K562 (cell line): ENCODE measurements around the gene MATN1. TPM values are rescaled to one million over a fixed set of nuclear protein-coding genes. Genes with fewer than 3 reads are reported as not detected.

ENCODE experiments used
- ATAC-seq: fragments of 200-7000 bp; cut with Tn5 transposase; 3 replicates; pipeline ENCODE4 v1.9.1; 2020; ENCODE audit warnings: moderate library complexity
- BruUV-seq: library from RNA; stranded (reverse); fragments of 400-500 nt; replicated peaks from 2 replicates; lab custom pipeline; 2021; lab: Mats Ljungman, UMichigan
- CTCF ChIA-PET: fragments of 300-600 bp; formaldehyde crosslinking; extraction: SDS; loops from one replicate; lab custom pipeline; 2021; ENCODE audit warnings: low intra/inter-chr PET ratio; lab: Yijun Ruan, JAX
- POLR2A ChIA-PET: fragments of 300-600, 350-650 bp; sonication (Branson Sonifier 250); formaldehyde crosslinking; extraction: SDS; loops from one replicate; lab custom pipeline; 2021; ENCODE audit warnings: antibody characterized with exemption, inconsistent platforms; lab: Yijun Ruan, JAX
- DNase-seq, 4 experiments: peaks; one replicate each; pipeline versions ENCODE4 v3.0.0 to v3.0.0-alpha.2; 2011 to 2018; ENCODE audit warnings: low spot score in 3 of 4, mixed read lengths in 3 of 4; ENCODE audit errors: extremely low read depth in 1 of 4
- FAIRE-seq: peaks from 2 replicates; lab custom pipeline; 2011; peaks lifted over from hg19 to GRCh38; lab: Jason Lieb, UNC
- H2AFZ ChIP-seq: 2 replicates; pipeline ENCODE4 v1.6.0; 2011; ENCODE audit warnings: low read depth, low read length, control low read depth, inconsistent platforms
- H3K27ac ChIP-seq: fragments of 200-600 bp; 3 replicates; pipeline ENCODE4 v1.8.0; 2011; ENCODE audit warnings: low read depth, mild to moderate bottlenecking, control low read depth, inconsistent platforms, low read length, moderate library complexity, mixed read lengths; ENCODE audit errors: extremely low read depth
- H3K27me3 ChIP-seq, 2 experiments: fragments of 300-600 bp in 1 of 2; 2 replicates in 1 of 2; 3 replicates in 1 of 2; pipeline versions ENCODE4 v1.6.0 to v1.8.0; 2011; ENCODE audit warnings: inconsistent platforms in 2 of 2, low read length in 2 of 2, mild to moderate bottlenecking in 1 of 2, mixed read lengths in 1 of 2, moderate library complexity in 1 of 2; ENCODE audit not compliant: control insufficient read depth in 2 of 2, insufficient read depth in 2 of 2
- H3K36me3 ChIP-seq: fragments of 300-600 bp; 3 replicates; pipeline ENCODE4 v1.8.0; 2011; ENCODE audit warnings: mild to moderate bottlenecking, low read length, inconsistent platforms; ENCODE audit not compliant: control insufficient read depth, insufficient read depth
- H3K4me1 ChIP-seq, 2 experiments: fragments of 200-600 bp in 1 of 2; replicated peaks in 1 of 2; 2 replicates in 1 of 2; 3 replicates in 1 of 2; pipeline versions ENCODE4 v1.5.1 to v1.8.0; 2011; ENCODE audit warnings: inconsistent platforms in 2 of 2, low read length in 2 of 2, mild to moderate bottlenecking in 1 of 2, mixed read lengths in 1 of 2, moderate library complexity in 1 of 2; ENCODE audit not compliant: control insufficient read depth in 2 of 2, insufficient read depth in 2 of 2
- H3K4me2 ChIP-seq: 2 replicates; pipeline ENCODE4 v1.6.1; 2011; ENCODE audit warnings: low read length, control low read depth, inconsistent platforms, mixed read lengths; ENCODE audit not compliant: insufficient read depth
- H3K4me3 ChIP-seq: fragments of 200-600 bp; sonication (generic), shearing (Covaris generic); 2 replicates; pipeline ENCODE4 v1.5.1; 2016; ENCODE audit warnings: control low read depth, inconsistent platforms
- H3K79me2 ChIP-seq: fragments of 200-600 bp; 3 replicates; pipeline ENCODE4 v1.8.0; 2011; ENCODE audit warnings: low read length, inconsistent platforms; ENCODE audit not compliant: control insufficient read depth, insufficient read depth
- H3K9ac ChIP-seq, 2 experiments: 2 replicates each; pipeline versions ENCODE4 v1.6.0 to v1.6.1; 2011; ENCODE audit warnings: low read depth in 2 of 2, low read length in 2 of 2, control low read depth in 1 of 2, inconsistent platforms in 1 of 2, mild to moderate bottlenecking in 1 of 2, mixed read lengths in 1 of 2; ENCODE audit not compliant: insufficient read depth in 1 of 2
- H3K9me1 ChIP-seq: one replicate; pipeline ENCODE4 v1.6.0; 2011; ENCODE audit warnings: inconsistent platforms, mild to moderate bottlenecking, low read length, moderate library complexity; ENCODE audit not compliant: control insufficient read depth, insufficient read depth
- H3K9me3 ChIP-seq: replicated peaks from 2 replicates; pipeline ENCODE4 v1.5.1; 2011; ENCODE audit warnings: low read depth, low read length, inconsistent platforms; ENCODE audit not compliant: control insufficient read depth, insufficient read depth
- H4K20me1 ChIP-seq: replicated peaks from 2 replicates; pipeline ENCODE4 v1.6.1; 2011; ENCODE audit warnings: low read length, inconsistent platforms, mixed read lengths; ENCODE audit not compliant: control insufficient read depth, insufficient read depth
- C11orf30 ChIP-seq: fragments of 450-650 bp; IDR thresholded peaks from 2 replicates; pipeline ENCODE4 v1.6.1; 2016; ENCODE audit warnings: low read depth, mild to moderate bottlenecking
- CCAR2 ChIP-seq: fragments of 200-400 bp; formaldehyde crosslinking; IDR thresholded peaks from 2 replicates; pipeline ENCODE4 v1.6.1; 2017; ENCODE audit warnings: mild to moderate bottlenecking, low read depth, low read length
- DPF2 ChIP-seq: fragments of 450-650 bp; IDR thresholded peaks from 2 replicates; pipeline ENCODE4 v1.6.1; 2016
- FOXM1 ChIP-seq, 2 experiments: fragments of 450-650 bp in 1 of 2; sonication (generic) in 1 of 2; formaldehyde crosslinking in 1 of 2; IDR thresholded peaks; 2 replicates each; pipeline versions ENCODE4 v1.6.1 to v1.9.0; 2017 to 2022; ENCODE audit warnings: low read depth in 2 of 2, mild to moderate bottlenecking in 2 of 2, missing genetic modification reagents in 1 of 2, moderate library complexity in 1 of 2
- HMG20A ChIP-seq: fragments of 450-650 bp; formaldehyde crosslinking; conservative IDR thresholded peaks from 2 replicates; pipeline ENCODE4 v1.4.0; 2020; ENCODE audit warnings: mild to moderate bottlenecking, mixed read lengths
- HMG20B ChIP-seq: fragments of 250-450 bp; sonication (Bioruptor Pico); IDR thresholded peaks from 2 replicates; pipeline ENCODE4 v1.5.0; 2021; ENCODE audit warnings: mild to moderate bottlenecking
- JUND ChIP-seq, 2 experiments: IDR thresholded peaks; 2 replicates in 1 of 2; 3 replicates in 1 of 2; pipeline ENCODE4 v1.6.1; 2011; ENCODE audit warnings: borderline replicate concordance in 2 of 2, low read depth in 2 of 2, low read length in 2 of 2, improper control_type of control experiment in 1 of 2, missing biosample characterization in 1 of 2, missing genetic modification characterization in 1 of 2, missing genetic modification reagents in 1 of 2
- KLF16 ChIP-seq: IDR thresholded peaks from 2 replicates; pipeline ENCODE4 v1.6.1; 2016; ENCODE audit warnings: antibody characterized with exemption
- PYGO2 ChIP-seq: fragments of 450-650 bp; IDR thresholded peaks from 2 replicates; pipeline ENCODE4 v1.6.1; 2016; ENCODE audit warnings: mild to moderate bottlenecking, missing genetic modification characterization, moderate library complexity, missing compliant biosample characterization
- RBM25 ChIP-seq: fragments of 200-400 bp; formaldehyde crosslinking; IDR thresholded peaks from 2 replicates; pipeline ENCODE4 v1.6.1; 2018; ENCODE audit warnings: low read length, low read depth, moderate library complexity; ENCODE audit not compliant: severe bottlenecking
- STAT5B ChIP-seq: fragments of 250-450 bp; sonication (Bioruptor Pico); IDR thresholded peaks from 2 replicates; pipeline ENCODE4 v1.8.0; 2021; ENCODE audit warnings: mild to moderate bottlenecking, inconsistent platforms
- XRCC3 ChIP-seq: fragments of 450-650 bp; IDR thresholded peaks from 2 replicates; pipeline ENCODE4 v1.6.1; 2017; ENCODE audit warnings: mild to moderate bottlenecking, moderate library complexity
- ZFP36 ChIP-seq: fragments of 150-350 bp; IDR thresholded peaks from 2 replicates; pipeline ENCODE4 v1.6.1; 2018; ENCODE audit warnings: low read length, low read depth; ENCODE audit not compliant: partially characterized antibody
- ZNF41 ChIP-seq: fragments of 250-450 bp; sonication (Bioruptor Pico); conservative IDR thresholded peaks from 2 replicates; pipeline ENCODE4 v1.4.0; 2020; ENCODE audit warnings: mild to moderate bottlenecking
- ZNF696 ChIP-seq: fragments of 250-450 bp; sonication (Bioruptor Pico); conservative IDR thresholded peaks from 2 replicates; pipeline ENCODE4 v1.4.0; 2020; ENCODE audit warnings: mild to moderate bottlenecking, moderate library complexity
- WGBS: fragments of 100-300 bp; shearing (Covaris generic); methylation state at CpG from one replicate; pipeline ENCODE4 v1.1.6; 2016; ENCODE audit warnings: low coverage, mixed read lengths; ENCODE audit not compliant: insufficient coverage; ENCODE audit errors: missing lambda C conversion rate; 5-methylcytosine and 5-hydroxymethylcytosine counted together
- in situ Hi-C: fragments of 300-500 bp; cut with MboI; formaldehyde crosslinking; loops from 4 replicates; pipeline ENCODE4 v1.15.0; 2018; ENCODE audit warnings: inconsistent platforms, mixed read lengths
- intact Hi-C: fragments of 100-400 bp; cut with micrococcal nuclease; formaldehyde crosslinking; loops from 2 replicates; pipeline ENCODE4 v1.14.2; 2022
- polyA plus RNA-seq, 8 experiments: library from polyadenylated mRNA; depleted of rRNA in 4 of 8; stranded (reverse) in 5 of 8; unstranded in 3 of 8; fragments of >200 nt; fragmentation: Nextera tagmentation in 2 of 8; fragmentation: Illumina TruSeq in 1 of 8; extraction: Ambion mirVana in 2 of 8; extraction: Trizol in 1 of 8; gene quantifications; 2 replicates each; pipeline versions ENCODE4 v1.2.1 to v1.2.3, GENCODE V29; 2011 to 2014; ENCODE audit warnings: inconsistent platforms in 1 of 8, missing spikeins in 1 of 8
- total RNA-seq, 7 experiments: library from RNA; depleted of rRNA in 6 of 7; stranded (reverse); fragments of >200 nt in 6 of 7; fragmentation: Illumina TruSeq in 2 of 7; extraction: Trizol in 2 of 7; gene quantifications; 2 replicates each; pipeline versions ENCODE4 v1.2.1 to v1.2.3, GENCODE V29; 2011 to 2021; ENCODE audit warnings: low replicate concordance in 1 of 7
- TF ChIP-seq, protein P1 (sequence below): fragments of 250-450 bp; sonication (Bioruptor Pico); IDR thresholded peaks from 2 replicates; pipeline ENCODE4 v1.8.0; 2021; ENCODE audit warnings: moderate library complexity, mild to moderate bottlenecking, inconsistent platforms
- TF ChIP-seq, protein P2 (sequence below): fragments of 200-400 bp; formaldehyde crosslinking; IDR thresholded peaks from 2 replicates; pipeline ENCODE4 v1.6.1; 2017; ENCODE audit warnings: mild to moderate bottlenecking, low read depth, low read length, moderate library complexity
- TF ChIP-seq, protein P3 (sequence below): fragments of 250-450 bp; sonication (Bioruptor Pico); IDR thresholded peaks from 2 replicates; pipeline ENCODE4 v1.9.0; 2021; ENCODE audit warnings: mild to moderate bottlenecking
- TF ChIP-seq, protein P4 (sequence below), 2 experiments: fragments of 250-450 bp in 1 of 2; fragments of 450-650 bp in 1 of 2; sonication (Bioruptor Pico) in 1 of 2; IDR thresholded peaks; 2 replicates each; pipeline versions ENCODE4 v1.6.1 to v1.8.0; 2016 to 2021; ENCODE audit warnings: mild to moderate bottlenecking in 2 of 2, moderate library complexity in 2 of 2, missing compliant biosample characterization in 1 of 2, missing genetic modification characterization in 1 of 2

The MATN1 gene
- total and polyA plus RNA-seq, 9 of the 15 experiments (the other 6 are each of a cell fraction or from before 2014, with no cell fraction given), result 0.10 to 2.3 (median 1.2) TPM

DNA sequence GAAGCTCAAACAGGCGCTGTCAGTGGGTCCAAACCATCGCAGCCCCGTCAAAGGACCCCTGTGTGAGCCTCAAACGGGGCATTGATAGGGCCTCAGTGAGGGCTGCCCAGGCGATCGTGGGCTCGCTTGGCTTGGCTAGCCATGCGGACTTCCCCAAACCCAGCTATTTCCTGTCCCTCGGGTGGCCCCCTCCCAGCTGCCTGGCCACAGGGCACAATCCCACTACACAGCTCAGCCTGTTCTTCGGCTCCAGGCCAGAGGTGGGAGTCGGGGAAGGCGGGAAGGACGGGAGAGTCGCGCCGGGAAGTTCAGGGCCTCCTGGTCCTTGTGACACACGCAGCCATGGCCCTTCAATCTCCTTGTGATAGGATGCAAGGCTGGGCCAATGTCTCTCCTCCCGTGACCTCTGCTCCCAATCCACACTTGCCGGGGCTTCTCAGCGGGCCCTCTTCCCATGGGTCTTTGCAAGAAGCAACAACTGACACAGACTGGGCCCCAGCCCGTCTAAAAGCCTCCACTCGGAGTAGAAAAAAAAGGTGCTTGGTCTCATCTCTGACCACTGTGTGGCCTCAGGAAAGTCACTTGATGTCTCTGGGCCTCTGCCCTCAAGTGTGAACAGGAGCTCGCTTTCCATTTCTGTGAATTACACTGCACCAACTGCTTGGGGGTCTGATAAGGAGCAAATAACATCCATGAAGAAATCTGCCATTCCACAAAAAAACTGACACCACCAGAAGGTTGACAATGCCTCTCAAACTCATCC is 7.1 kb upstream of the MATN1 start:
- Histone ChIP-seq H3K9me3 (no peaks in the 10 kb centered on the region), H3K9ac (peak overlapping the region; percentile 64 to 85), H3K4me1 (peaks cover 67 to 69% of the 10 kb centered on the region in 2 experiments), H3K27ac (peak overlapping the region; percentile 7; the same call in 2 of the 3 replicates), H3K79me2 (no peaks in the 10 kb centered on the region), H4K20me1 (no peaks in the 10 kb centered on the region), H3K36me3 (peaks cover 29% of the 10 kb centered on the region), H3K4me3 (no peak overlapping the region), H3K27me3 (no peaks in the 10 kb centered on the region), H2AFZ (0 out of 2 replicates have a peak overlapping the region, but pooled peaks have one; percentile 75), H3K4me2 (peak overlapping the region; percentile 28; the same call in 1 of the 2 replicates), H3K9me1 (no peaks in the 10 kb centered on the region)
- BruUV-seq, result no TSS peak
- intact Hi-C loops (loop anchor here (2.0 kb wide), 2 partner anchors 38 to 48 kb away; no protein-coding TSS in a partner anchor), in situ Hi-C loops (no loop called here)
- DNase-seq (no peak), ATAC-seq (no peak), FAIRE-seq (no peak)
- 77% methylated on average over 23 of the region's 23 CpGs for WGBS
- CTCF ChIA-PET, result no interaction called here
- POLR2A ChIA-PET, result interaction anchor here (0.6 to 8.0 kb wide), 14 partner anchors 8 to 272 kb away, joined by 3 to 74 read pairs (median 4); partner anchors contain the start of gene LAPTM5
- TF ChIP-seq ZNF41 (CRISPR knock-in tag) (no peak), ZNF696 (CRISPR knock-in tag) (no peak), HMG20B (CRISPR knock-in tag) (no peak), KLF16 (no peak), PYGO2 (tag) (no peak), CCAR2 (no peak), C11orf30 (no peak), ZFP36 (peak; percentile 87), HMG20A (no peak), XRCC3 (no peak), JUND (IDR thresholded peaks at IDR 0.05; ENCODE audit: borderline replicate concordance, low read depth, low read length) (no peak), JUND (tag; IDR thresholded peaks at IDR 0.05; ENCODE audit: borderline replicate concordance, low read depth, low read length) (no peak), FOXM1 (IDR thresholded peaks at IDR 0.05; ENCODE audit: low read depth) (no peak), FOXM1 (CRISPR knock-in tag; IDR thresholded peaks at IDR 0.05; ENCODE audit: low read depth) (no peak), DPF2 (no peak), STAT5B (CRISPR knock-in tag) (no peak), RBM25 (peak; percentile 97)
- TF ChIP-seq, protein P1, sequence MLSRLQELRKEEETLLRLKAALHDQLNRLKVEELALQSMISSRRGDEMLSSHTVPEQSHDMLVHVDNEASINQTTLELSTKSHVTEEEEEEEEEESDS, result no peak
- TF ChIP-seq, protein P2, sequence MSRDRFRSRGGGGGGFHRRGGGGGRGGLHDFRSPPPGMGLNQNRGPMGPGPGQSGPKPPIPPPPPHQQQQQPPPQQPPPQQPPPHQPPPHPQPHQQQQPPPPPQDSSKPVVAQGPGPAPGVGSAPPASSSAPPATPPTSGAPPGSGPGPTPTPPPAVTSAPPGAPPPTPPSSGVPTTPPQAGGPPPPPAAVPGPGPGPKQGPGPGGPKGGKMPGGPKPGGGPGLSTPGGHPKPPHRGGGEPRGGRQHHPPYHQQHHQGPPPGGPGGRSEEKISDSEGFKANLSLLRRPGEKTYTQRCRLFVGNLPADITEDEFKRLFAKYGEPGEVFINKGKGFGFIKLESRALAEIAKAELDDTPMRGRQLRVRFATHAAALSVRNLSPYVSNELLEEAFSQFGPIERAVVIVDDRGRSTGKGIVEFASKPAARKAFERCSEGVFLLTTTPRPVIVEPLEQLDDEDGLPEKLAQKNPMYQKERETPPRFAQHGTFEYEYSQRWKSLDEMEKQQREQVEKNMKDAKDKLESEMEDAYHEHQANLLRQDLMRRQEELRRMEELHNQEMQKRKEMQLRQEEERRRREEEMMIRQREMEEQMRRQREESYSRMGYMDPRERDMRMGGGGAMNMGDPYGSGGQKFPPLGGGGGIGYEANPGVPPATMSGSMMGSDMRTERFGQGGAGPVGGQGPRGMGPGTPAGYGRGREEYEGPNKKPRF, result no peak
- TF ChIP-seq, protein P3, sequence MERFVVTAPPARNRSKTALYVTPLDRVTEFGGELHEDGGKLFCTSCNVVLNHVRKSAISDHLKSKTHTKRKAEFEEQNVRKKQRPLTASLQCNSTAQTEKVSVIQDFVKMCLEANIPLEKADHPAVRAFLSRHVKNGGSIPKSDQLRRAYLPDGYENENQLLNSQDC, result no peak
- TF ChIP-seq, protein P4, sequence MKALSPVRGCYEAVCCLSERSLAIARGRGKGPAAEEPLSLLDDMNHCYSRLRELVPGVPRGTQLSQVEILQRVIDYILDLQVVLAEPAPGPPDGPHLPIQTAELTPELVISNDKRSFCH (CRISPR knock-in tag; IDR thresholded peaks at IDR 0.05), result no peak
- TF ChIP-seq, protein P4 (tag; IDR thresholded peaks at IDR 0.05), result peak; percentile 33; the same call in 1 of the 2 replicates
